ENCODE results near the gene EBF3. TPM values are rescaled to one million over a fixed set of nuclear protein-coding genes. Genes with fewer than 3 reads are reported as not detected.

EBF3 gene
- total RNA-seq, 1 donor from 2014 or later = not detected

DNA sequence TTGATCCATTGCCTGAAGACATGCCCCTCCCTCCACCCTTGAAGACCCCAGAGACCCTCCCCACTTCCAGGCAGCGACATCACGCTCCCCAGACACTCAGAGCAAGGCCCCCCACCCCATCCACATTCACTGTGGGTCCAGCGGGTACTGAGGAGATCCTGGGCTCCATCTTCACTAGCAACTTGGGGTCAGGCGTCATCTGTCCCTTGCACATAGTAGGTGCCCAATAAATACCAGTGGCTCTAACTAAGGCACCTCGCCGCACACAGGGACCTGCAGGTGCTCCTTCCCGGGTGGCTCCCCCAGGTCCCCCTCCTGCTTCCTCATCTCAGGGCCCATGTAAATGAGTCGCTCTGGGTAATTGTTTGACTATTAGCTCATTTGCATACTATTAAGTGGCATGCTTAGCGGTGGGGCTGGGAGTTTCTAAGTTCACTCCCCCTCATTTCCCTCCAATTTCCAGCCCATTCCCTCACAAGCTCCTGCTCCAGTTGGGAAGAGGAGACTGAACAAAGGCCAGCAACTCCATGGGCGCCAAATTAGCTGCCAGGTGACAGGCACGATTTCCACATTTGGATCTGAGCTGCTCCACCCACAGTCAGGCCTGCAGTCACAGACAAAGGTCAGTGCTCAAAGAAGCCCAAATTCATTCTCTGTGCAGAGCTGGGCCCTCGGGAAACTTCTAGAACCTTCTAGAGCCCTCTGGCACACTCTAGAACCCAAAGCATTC lies 29.7 kb downstream of the EBF3 start:
- no peak overlapping the region for H3K4me3 ChIP-seq (ENCODE audit: low read depth, low read length)
- TF ChIP-seq, protein P1, sequence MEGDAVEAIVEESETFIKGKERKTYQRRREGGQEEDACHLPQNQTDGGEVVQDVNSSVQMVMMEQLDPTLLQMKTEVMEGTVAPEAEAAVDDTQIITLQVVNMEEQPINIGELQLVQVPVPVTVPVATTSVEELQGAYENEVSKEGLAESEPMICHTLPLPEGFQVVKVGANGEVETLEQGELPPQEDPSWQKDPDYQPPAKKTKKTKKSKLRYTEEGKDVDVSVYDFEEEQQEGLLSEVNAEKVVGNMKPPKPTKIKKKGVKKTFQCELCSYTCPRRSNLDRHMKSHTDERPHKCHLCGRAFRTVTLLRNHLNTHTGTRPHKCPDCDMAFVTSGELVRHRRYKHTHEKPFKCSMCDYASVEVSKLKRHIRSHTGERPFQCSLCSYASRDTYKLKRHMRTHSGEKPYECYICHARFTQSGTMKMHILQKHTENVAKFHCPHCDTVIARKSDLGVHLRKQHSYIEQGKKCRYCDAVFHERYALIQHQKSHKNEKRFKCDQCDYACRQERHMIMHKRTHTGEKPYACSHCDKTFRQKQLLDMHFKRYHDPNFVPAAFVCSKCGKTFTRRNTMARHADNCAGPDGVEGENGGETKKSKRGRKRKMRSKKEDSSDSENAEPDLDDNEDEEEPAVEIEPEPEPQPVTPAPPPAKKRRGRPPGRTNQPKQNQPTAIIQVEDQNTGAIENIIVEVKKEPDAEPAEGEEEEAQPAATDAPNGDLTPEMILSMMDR (conservative IDR thresholded peaks at IDR 0.05; ENCODE audit: low read depth, low read length) = no peak
- DNase-seq (ENCODE audit: low read depth) = no peak

GRCh38 chr10:129933456-129934092 lies 30.5 kb downstream of the EBF3 start:
- no peak overlapping the region for H3K4me3 ChIP-seq (ENCODE audit: low read depth, low read length)
- TF ChIP-seq, protein P1 (conservative IDR thresholded peaks at IDR 0.05; ENCODE audit: low read depth, low read length) = no peak
- no peak for DNase-seq (ENCODE audit: low read depth)

DNA sequence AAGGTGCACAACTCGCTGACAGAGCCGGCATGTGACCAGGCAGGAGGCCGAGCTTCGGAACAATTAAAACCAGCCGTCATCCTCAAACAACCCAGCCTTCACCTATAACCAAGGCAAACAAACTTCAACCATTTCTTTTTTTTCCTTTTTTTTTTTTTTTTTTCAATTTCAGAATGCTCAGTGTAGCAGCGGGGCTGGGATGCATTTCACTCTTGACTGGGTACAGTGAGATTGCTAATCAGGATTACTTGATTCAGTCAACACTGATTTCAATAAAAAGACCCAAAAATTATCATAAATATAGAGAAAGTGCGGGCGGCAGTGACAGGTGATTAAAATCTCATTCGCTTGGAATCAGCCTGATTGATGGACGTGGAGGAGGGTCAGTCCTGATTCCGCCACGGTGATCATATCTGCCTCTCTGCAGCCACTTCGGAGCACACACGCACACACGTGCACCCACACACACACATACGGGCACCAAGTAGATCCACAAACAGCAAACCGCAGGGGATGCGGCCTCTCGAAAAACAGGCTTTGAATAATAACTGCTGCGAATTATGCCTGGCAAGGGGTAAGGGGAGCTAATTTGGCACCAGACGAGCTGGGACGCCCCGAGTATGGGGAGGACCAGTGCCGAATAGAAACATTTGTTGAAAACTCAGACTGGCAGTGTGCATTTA lies 31.2 kb downstream of the EBF3 start:
- TF ChIP-seq, protein P1 (conservative IDR thresholded peaks at IDR 0.05; ENCODE audit: low read depth, low read length) = no peak
- DNase-seq (ENCODE audit: low read depth) = no peak
- H3K4me3 ChIP-seq (ENCODE audit: low read depth, low read length) = no peak overlapping the region

GRCh38 chr10:129932182-129932581 lies 31.9 kb downstream of the EBF3 start:
- TF ChIP-seq, protein P1 (conservative IDR thresholded peaks at IDR 0.05; ENCODE audit: low read depth, low read length) = no peak
- no peak overlapping the region for H3K4me3 ChIP-seq (ENCODE audit: low read depth, low read length)
- no peak for DNase-seq (ENCODE audit: low read depth)

- no peak overlapping the region for H3K4me3 ChIP-seq (ENCODE audit: low read depth, low read length)
- no peak for DNase-seq (ENCODE audit: low read depth)
- TF ChIP-seq, protein P1 (conservative IDR thresholded peaks at IDR 0.05; ENCODE audit: low read depth, low read length) = no peak
Measured at GRCh38 chr10:129929343-129930292, 34.5 kb downstream of the EBF3 start.

DNA sequence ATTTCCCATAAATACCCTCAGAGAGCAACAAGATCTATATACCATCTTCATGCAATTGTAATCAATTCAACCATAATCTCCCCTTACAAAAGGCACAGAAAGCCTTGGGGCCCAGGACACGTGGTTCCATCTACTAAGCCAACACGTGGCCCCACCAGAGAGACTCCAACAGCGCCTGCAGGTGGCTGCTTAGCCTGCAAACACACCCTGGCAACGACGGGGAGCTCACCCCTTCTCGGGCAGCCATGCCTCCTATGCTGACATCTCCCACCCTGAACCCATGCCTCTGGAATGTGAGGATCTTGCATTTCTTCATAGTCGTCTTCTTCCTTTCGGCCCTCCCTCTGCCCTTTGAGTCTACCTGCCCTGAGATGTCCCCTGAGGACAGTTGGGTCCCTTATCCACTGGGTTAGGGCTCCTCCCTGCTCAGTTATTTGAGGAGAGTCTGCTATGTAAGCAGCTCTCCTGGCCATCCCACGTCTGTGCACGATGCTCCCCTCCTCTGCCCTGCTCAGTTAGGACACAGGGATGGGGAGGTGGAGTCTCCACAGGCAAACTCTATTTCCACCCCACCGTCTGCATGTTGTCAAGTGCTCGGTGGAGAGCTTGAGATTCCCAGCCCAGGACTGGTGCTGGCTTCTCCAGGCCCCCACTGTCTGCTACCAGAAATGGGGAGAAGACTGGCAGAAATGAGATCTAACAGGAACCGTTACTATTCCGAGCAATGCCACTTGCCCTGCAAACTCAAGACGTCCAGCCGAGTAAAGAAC lies 36.5 kb downstream of the EBF3 start:
- no peak overlapping the region for H3K4me3 ChIP-seq (ENCODE audit: low read depth, low read length)
- DNase-seq (ENCODE audit: low read depth) = no peak
- TF ChIP-seq, protein P1 (conservative IDR thresholded peaks at IDR 0.05; ENCODE audit: low read depth, low read length) = no peak

Data from epithelial cell of proximal tubule (primary cell).